ENCODE results near the gene LRRC27.
"Not testable (repeated sequence)": the region's sequence is repeated elsewhere in the genome, so short reads cannot be mapped to it uniquely, and the experiment has no call there.

The LRRC27 gene

GRCh38 chr10:132291826-132292225, 40.2 kb upstream of the LRRC27 start:
- H3K4me3 ChIP-seq (ENCODE audit: low read length), result no peak overlapping the region

GRCh38 chr10:132292287-132293200, 39.4 kb upstream of the LRRC27 start:
- no peak for TF ChIP-seq CTCF (conservative IDR thresholded peaks at IDR 0.05; ENCODE audit: low read length)
- no peak overlapping the region for H3K4me3 ChIP-seq (ENCODE audit: low read length)
- DNase-seq (ENCODE audit: low read depth), result no peak

More at GRCh38 chr10:132291826-132292225, 40.2 kb upstream of the LRRC27 start:
- no peak for DNase-seq (ENCODE audit: low read depth)
- TF ChIP-seq CTCF (conservative IDR thresholded peaks at IDR 0.05; ENCODE audit: low read length), result no peak

- TF ChIP-seq CTCF (conservative IDR thresholded peaks at IDR 0.05; ENCODE audit: low read length), result no peak
- H3K4me3 ChIP-seq (ENCODE audit: low read length), result no peak overlapping the region
- no peak for DNase-seq (ENCODE audit: low read depth)
Observed at GRCh38 chr10:132293201-132293812, 38.7 kb upstream of the LRRC27 start.

- H3K4me3 ChIP-seq (ENCODE audit: low read length), result no peak overlapping the region
- no peak for TF ChIP-seq CTCF (conservative IDR thresholded peaks at IDR 0.05; ENCODE audit: low read length)
- DNase-seq (ENCODE audit: low read depth), result no peak
Observed at GRCh38 chr10:132293813-132294520, 38.0 kb upstream of the LRRC27 start.

- no peak for TF ChIP-seq CTCF (conservative IDR thresholded peaks at IDR 0.05; ENCODE audit: low read length)
- no peak for DNase-seq (ENCODE audit: low read depth)
- no peak overlapping the region for H3K4me3 ChIP-seq (ENCODE audit: low read length)
Observed at GRCh38 chr10:132294561-132295318, 37.3 kb upstream of the LRRC27 start.

- DNase-seq (ENCODE audit: low read depth); H3K4me3 ChIP-seq (ENCODE audit: low read length): not testable (repeated sequence)
Observed at GRCh38 chr10:132295481-132295880, 36.5 kb upstream of the LRRC27 start.
